ENCODE measurements around the gene RNASE12.

- TF ChIP-seq CTCF (IDR thresholded peaks at IDR 0.05) (no peak), POLR2A (IDR thresholded peaks at IDR 0.05) (no peak)
Observed at GRCh38 chr14:20603813-20604690, 12.9 kb upstream of the RNASE12 start.
